GM18526 (cell line): ENCODE results near the gene TTL.

Experiments
- POLR2A ChIP-seq: IDR thresholded peaks from 3 replicates; pipeline ENCODE4 v1.6.1; 2011; ENCODE audit not compliant: insufficient read length; ENCODE audit errors: extremely low read depth

The TTL gene

DNA sequence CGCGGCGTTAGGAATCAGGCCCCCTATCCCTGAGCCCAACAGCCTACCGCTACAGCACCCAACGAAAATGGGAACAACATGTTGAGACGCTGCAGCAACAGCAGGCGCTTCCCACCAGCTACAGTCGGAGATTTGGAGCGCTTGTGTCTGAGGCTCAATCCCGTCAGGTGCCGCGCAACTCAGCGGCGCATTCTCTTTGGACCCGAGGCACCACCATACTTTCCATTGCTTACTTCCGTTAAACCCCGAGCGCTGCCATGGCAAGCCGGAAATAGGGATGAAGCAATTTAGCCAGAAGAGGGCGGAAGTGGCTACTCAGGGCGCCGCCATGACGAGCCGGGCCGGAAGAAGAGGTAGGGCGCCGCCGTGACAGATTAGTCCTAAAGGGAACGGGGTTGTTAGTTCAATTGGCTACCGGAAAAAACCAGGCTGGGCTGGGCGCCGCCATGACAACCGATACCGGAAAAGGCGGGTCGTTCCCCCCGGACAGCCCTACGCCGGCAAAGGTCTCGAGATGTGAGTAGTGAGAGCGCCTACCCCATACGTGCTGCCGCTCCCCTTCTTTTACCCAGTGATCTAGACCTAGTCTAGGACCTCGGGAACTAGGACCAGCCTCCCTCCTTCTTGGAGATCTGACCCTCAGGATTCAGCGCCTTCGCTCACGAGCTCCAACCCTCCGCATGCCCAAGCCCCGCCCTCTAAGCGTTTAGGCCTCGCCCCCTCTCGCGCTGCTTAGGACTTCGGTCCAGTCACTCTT lies 102.4 kb downstream of the TTL start, which contains the start of gene CHCHD5:
Gene CHCHD5 (plus strand): TSS at position 476 of the 757 bp plus-strand sequence. CDS start 39 bp downstream, at position 515.
- peak; percentile 78 for TF ChIP-seq POLR2A

DNA sequence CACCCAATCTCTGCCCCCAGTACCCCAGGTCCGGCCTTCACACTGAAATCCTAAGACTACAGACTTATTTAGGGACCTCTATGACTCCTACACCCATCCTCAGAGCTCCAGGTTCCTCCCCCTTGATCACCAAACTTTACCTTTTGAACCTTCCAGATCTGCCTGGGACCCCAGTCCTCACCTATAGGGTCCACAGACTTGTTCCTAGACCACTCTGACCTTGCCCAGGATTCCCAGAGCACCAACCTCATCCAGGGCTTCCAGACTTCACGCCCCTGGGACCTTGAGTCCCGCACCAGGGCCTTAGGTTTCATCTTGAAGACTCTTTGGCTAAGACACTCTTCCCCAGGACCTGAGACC lies 102.9 kb downstream of the TTL start:
- no peak for TF ChIP-seq POLR2A

DNA sequence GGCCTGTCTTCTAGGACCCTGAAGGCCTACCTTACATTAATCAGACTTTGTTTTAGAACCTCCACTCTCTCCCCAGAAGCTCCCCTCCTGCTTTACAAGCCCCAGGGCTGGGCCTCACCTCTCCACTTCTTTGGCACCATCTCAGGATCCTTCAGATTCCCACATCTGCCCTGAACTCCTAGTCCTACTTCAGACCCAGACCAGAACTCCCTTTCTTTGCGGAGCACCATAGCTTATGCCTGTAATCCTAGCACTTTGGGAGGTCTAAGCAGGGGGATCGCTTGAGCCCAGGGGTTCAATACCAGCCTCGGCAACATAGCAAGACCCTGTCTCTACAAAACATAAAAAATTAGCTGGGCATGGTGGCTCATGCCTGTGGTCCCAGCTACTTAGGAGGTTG lies 103.4 kb downstream of the TTL start:
- no peak for TF ChIP-seq POLR2A

DNA sequence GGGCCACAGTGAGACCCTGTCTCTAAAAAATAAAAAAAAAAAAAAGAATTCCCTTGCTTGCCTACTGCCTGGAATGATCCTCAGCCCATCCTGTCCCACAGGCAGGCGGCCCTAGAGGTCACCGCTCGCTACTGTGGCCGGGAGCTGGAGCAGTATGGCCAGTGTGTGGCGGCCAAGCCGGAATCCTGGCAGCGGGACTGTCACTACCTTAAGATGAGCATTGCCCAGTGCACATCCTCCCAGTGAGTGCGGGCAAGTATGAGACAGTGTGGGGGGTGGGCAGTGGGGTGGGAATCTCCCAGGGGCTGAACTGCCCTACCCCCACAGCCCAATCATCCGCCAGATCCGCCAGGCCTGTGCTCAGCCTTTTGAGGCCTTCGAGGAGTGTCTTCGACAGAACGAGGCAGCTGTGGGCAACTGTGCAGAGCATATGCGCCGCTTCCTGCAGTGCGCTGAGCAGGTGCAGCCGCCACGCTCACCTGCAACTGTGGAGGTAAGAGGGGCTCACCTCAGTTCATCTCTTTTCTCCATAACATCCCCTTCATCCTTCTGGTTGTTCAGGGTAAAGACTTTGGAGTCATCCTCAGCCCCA lies 104.0 kb downstream of the TTL start:
- no peak for TF ChIP-seq POLR2A

DNA sequence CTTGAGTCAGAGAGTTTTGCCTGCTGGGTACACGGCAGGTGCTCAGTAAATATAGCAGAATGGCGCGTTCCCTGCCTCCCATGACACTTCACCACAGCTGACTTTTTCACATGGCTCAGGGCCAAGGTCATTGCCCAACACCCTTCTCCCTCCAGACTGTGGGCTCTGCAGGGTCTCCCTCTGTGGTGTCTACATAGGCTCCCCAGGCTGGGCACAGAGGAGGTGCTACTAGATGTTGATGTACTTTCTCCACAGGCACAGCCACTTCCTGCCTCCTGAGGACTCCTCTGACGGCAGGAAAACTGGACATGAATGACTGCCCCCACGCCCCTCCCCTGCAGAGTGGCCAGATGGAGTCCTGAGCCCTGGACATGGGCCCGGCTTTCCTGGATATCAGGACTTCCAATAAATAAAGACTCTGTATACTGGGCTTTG lies 106.7 kb downstream of the TTL start:
- TF ChIP-seq POLR2A: no peak
